Measurements from ENCODE around the gene PLXNA2.

DNA sequence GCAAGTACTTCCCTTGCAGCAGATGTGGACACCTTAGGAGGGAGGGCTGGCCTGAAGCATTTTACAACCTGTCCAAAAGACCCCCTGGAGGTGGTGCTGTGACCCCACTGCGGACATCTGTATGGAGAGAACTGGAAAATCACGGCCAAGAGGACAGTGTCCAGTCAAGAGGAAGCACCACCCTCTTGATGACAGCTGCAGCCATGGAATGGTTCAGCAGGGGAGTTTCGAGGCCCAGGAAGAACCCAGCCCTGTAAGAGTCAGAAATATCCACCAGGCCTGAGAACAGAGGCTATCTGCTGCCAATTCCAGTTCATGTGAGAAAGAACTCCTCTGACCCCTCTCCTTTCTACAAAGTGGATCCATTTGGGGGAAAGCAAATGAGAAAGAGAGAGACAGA lies 126.8 kb downstream of the PLXNA2 start:
- no peak for TF ChIP-seq SIN3A (conservative IDR thresholded peaks at IDR 0.05 in 1 of 2, IDR thresholded peaks at IDR 0.05 in 1 of 2; ENCODE audit: low read depth in 1 of 2, low read length in 2 of 2)
- TF ChIP-seq, protein P1, sequence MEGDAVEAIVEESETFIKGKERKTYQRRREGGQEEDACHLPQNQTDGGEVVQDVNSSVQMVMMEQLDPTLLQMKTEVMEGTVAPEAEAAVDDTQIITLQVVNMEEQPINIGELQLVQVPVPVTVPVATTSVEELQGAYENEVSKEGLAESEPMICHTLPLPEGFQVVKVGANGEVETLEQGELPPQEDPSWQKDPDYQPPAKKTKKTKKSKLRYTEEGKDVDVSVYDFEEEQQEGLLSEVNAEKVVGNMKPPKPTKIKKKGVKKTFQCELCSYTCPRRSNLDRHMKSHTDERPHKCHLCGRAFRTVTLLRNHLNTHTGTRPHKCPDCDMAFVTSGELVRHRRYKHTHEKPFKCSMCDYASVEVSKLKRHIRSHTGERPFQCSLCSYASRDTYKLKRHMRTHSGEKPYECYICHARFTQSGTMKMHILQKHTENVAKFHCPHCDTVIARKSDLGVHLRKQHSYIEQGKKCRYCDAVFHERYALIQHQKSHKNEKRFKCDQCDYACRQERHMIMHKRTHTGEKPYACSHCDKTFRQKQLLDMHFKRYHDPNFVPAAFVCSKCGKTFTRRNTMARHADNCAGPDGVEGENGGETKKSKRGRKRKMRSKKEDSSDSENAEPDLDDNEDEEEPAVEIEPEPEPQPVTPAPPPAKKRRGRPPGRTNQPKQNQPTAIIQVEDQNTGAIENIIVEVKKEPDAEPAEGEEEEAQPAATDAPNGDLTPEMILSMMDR (IDR thresholded peaks at IDR 0.05; ENCODE audit: control extremely low read depth in 1 of 3, insufficient read depth in 1 of 3, low read depth in 1 of 3, low read length in 3 of 3), result no peak
- TF ChIP-seq POLR2A (IDR thresholded peaks at IDR 0.05; ENCODE audit: control extremely low read depth in 1 of 2, low read depth in 2 of 2, low read length in 2 of 2), result no peak
- TF ChIP-seq RBBP5 (IDR thresholded peaks at IDR 0.05; ENCODE audit: borderline replicate concordance, low read depth, low read length), result no peak
- TF ChIP-seq HDAC6 (IDR thresholded peaks at IDR 0.05; ENCODE audit: low read depth, low read length), result no peak
- no peak for TF ChIP-seq EZH2 (IDR thresholded peaks at IDR 0.05; ENCODE audit: low read depth, low read length, severe bottlenecking)
- TF ChIP-seq SP1 (IDR thresholded peaks at IDR 0.05; ENCODE audit: low read depth, low read length), result no peak
